Measurements from ENCODE around the gene FAM219A.

The FAM219A gene

DNA sequence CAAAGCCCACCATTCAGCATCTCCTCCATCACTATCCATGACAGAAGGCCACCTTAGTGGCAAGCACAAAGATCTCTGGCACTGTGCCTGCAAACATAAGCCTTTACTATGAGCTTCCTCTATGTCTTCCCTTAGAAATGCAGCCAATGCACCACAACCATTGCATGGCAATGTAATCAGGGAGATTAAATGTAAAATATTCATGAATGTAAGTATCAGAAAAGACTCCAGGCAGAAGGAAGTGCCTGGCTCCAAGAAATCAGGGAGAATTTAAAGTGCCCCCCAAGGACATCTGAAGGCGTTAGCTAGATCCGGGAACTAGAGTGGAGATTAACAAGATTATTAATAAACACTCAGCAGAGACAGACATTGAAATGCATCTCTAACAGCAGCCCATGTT, 49.2 kb downstream of the FAM219A start:
- no peaks in the 10 kb centered on the region for H3K27me3 ChIP-seq (ENCODE audit: control insufficient read depth in 2 of 2, insufficient read depth in 2 of 2, low read length in 2 of 2)
- no peak overlapping the region for H3K27ac ChIP-seq (ENCODE audit: low read depth in 2 of 2, low read length in 2 of 2)
- no peaks in the 10 kb centered on the region for H3K9me3 ChIP-seq (ENCODE audit: control insufficient read depth in 2 of 2, low read length in 2 of 2)
- no peaks in the 10 kb centered on the region for H3K36me3 ChIP-seq (ENCODE audit: control insufficient read depth in 2 of 2, insufficient read depth in 2 of 2, low read length in 2 of 2)
- H3K4me1 ChIP-seq (ENCODE audit: control insufficient read depth in 2 of 2, insufficient read depth in 2 of 2, low read length in 2 of 2) = no peaks in the 10 kb centered on the region
- no peak overlapping the region for H3K4me3 ChIP-seq (ENCODE audit: low read length in 2 of 2)
- H3K9ac ChIP-seq (ENCODE audit: low read depth in 1 of 2, low read length in 2 of 2) = no peak overlapping the region

DNA sequence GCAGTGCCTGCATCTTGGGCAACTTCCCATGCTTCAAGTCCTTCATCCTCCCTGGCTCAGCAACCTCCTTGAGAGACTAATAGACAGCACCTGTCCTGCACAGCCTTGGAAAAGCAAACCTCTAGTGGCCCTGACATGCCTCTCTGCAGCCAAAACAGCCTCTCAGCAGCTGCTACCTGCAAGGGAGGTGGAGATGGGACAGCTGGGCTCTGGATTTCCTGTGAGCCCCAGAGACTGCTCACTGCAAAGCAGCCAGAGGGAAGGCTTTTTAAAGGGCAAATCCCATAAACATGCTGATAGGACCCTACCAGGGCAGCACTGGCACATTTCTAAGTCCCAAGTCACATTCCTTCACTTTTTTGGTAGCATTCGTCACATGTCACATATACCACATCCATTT, 50.2 kb downstream of the FAM219A start:
- Histone ChIP-seq H3K27ac (ENCODE audit: low read depth in 2 of 2, low read length in 2 of 2) (no peak overlapping the region), H3K4me3 (ENCODE audit: low read length in 2 of 2) (no peak overlapping the region), H3K36me3 (ENCODE audit: control insufficient read depth in 2 of 2, insufficient read depth in 2 of 2, low read length in 2 of 2) (no peaks in the 10 kb centered on the region), H3K9me3 (ENCODE audit: control insufficient read depth in 2 of 2, low read length in 2 of 2) (no peaks in the 10 kb centered on the region), H3K9ac (ENCODE audit: low read depth in 1 of 2, low read length in 2 of 2) (no peak overlapping the region), H3K4me1 (ENCODE audit: control insufficient read depth in 2 of 2, insufficient read depth in 2 of 2, low read length in 2 of 2) (no peaks in the 10 kb centered on the region), H3K27me3 (ENCODE audit: control insufficient read depth in 2 of 2, insufficient read depth in 2 of 2, low read length in 2 of 2) (no peaks in the 10 kb centered on the region)

DNA sequence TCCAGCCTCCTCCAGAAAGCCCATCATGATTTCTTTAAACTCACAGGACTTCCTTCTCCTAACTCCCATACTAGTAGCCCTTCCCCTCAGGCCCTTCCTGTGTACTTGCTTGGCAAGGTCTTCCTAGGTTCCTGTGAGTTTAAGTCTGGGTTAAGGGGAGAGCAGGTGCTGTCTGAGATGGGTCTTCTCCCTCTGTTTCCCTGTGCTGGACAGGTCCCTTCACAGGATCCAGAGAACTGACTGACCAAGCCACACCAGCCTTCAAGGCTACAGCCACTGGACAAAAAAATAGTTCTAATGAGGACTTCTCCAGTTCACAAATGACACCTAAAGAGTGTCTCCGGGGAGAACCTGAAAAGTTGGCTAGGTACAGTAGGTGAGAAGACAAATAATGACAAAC, 52.2 kb downstream of the FAM219A start:
- no peak overlapping the region for H3K27ac ChIP-seq (ENCODE audit: low read depth in 2 of 2, low read length in 2 of 2)
- no peaks in the 10 kb centered on the region for H3K27me3 ChIP-seq (ENCODE audit: control insufficient read depth in 2 of 2, insufficient read depth in 2 of 2, low read length in 2 of 2)
- H3K9ac ChIP-seq (ENCODE audit: low read depth in 1 of 2, low read length in 2 of 2) = no peak overlapping the region
- no peak overlapping the region for H3K4me3 ChIP-seq (ENCODE audit: low read length in 2 of 2)
- no peaks in the 10 kb centered on the region for H3K4me1 ChIP-seq (ENCODE audit: control insufficient read depth in 2 of 2, insufficient read depth in 2 of 2, low read length in 2 of 2)
- peaks cover 0 to 2% of the 10 kb centered on the region in 2 donors for H3K36me3 ChIP-seq (ENCODE audit: control insufficient read depth in 2 of 2, insufficient read depth in 2 of 2, low read length in 2 of 2)
- H3K9me3 ChIP-seq (ENCODE audit: control insufficient read depth in 2 of 2, low read length in 2 of 2) = no peaks in the 10 kb centered on the region

DNA sequence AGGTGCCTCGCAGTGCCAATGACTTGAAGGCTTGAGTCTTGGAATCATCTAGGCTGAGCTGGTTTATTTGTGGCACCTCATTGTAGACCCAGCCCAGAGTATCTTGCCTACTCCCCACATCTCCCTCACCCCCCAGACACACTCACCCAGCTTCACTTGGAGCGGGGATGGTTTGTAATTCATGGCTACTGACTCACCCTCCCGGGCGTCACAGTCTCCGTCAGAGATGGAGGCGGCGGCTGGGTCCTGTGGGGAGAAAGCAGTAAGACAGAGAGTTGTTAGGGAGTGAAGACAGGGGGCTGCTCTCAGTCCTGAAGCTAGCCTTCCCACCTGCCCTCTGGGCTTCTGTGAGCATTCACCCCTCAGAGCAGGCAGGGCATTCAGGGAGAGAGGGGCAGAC, 52.7 kb downstream of the FAM219A start:
- Histone ChIP-seq H3K27ac (ENCODE audit: low read depth in 2 of 2, low read length in 2 of 2) (no peak overlapping the region), H3K4me3 (ENCODE audit: low read length in 2 of 2) (no peak overlapping the region), H3K36me3 (ENCODE audit: control insufficient read depth in 2 of 2, insufficient read depth in 2 of 2, low read length in 2 of 2) (peaks cover 0 to 2% of the 10 kb centered on the region in 2 donors), H3K9ac (ENCODE audit: low read depth in 1 of 2, low read length in 2 of 2) (no peak overlapping the region), H3K4me1 (ENCODE audit: control insufficient read depth in 2 of 2, insufficient read depth in 2 of 2, low read length in 2 of 2) (no peaks in the 10 kb centered on the region), H3K27me3 (ENCODE audit: control insufficient read depth in 2 of 2, insufficient read depth in 2 of 2, low read length in 2 of 2) (no peaks in the 10 kb centered on the region), H3K9me3 (ENCODE audit: control insufficient read depth in 2 of 2, low read length in 2 of 2) (no peaks in the 10 kb centered on the region)

DNA sequence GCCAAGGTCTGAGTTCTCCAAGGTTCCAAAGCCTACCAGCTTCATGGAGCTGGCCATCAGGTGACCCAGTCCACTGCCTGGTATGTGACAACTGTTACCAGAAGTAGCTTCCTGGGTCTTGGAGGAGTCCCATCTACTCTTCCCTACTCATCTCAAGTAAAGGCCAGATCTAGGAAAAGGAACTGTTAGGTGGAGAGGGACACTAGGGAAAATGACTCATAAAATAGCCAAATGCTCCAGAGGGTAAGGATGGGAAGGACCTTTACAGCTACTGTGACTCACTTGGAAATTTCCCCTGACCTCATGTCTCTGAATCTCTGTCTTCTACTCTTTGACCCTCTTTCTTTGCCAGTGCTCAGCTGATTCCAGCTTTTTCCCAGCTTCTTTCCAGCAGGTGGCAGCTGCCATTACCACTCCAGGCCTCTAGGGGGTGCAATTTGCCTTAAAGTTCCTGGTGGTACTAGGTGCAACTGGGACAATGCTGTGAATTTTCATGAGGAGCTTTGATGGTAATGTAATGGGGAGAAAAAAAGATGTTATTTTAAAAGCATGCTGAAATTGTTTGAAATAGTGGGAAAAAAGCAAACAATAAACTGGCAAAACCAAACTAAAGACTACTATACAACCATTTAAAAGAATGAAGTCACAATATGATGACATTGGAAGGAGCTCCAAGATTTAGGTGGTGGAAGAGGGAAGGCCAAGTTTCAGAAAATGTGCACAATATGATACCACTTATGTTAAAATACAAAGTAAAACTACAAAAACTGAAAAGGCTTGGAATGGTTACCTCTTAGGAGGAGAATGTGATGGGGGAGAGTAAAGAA, 54.6 kb downstream of the FAM219A start:
- no peak overlapping the region for H3K27ac ChIP-seq (ENCODE audit: low read depth in 2 of 2, low read length in 2 of 2)
- no peak overlapping the region for H3K9ac ChIP-seq (ENCODE audit: low read depth in 1 of 2, low read length in 2 of 2)
- no peaks in the 10 kb centered on the region for H3K4me1 ChIP-seq (ENCODE audit: control insufficient read depth in 2 of 2, insufficient read depth in 2 of 2, low read length in 2 of 2)
- H3K27me3 ChIP-seq (ENCODE audit: control insufficient read depth in 2 of 2, insufficient read depth in 2 of 2, low read length in 2 of 2) = no peaks in the 10 kb centered on the region
- no peak overlapping the region for H3K4me3 ChIP-seq (ENCODE audit: low read length in 2 of 2)
- H3K9me3 ChIP-seq (ENCODE audit: control insufficient read depth in 2 of 2, low read length in 2 of 2) = no peaks in the 10 kb centered on the region
- H3K36me3 ChIP-seq (ENCODE audit: control insufficient read depth in 2 of 2, insufficient read depth in 2 of 2, low read length in 2 of 2) = peaks cover 0 to 2% of the 10 kb centered on the region in 2 donors

DNA sequence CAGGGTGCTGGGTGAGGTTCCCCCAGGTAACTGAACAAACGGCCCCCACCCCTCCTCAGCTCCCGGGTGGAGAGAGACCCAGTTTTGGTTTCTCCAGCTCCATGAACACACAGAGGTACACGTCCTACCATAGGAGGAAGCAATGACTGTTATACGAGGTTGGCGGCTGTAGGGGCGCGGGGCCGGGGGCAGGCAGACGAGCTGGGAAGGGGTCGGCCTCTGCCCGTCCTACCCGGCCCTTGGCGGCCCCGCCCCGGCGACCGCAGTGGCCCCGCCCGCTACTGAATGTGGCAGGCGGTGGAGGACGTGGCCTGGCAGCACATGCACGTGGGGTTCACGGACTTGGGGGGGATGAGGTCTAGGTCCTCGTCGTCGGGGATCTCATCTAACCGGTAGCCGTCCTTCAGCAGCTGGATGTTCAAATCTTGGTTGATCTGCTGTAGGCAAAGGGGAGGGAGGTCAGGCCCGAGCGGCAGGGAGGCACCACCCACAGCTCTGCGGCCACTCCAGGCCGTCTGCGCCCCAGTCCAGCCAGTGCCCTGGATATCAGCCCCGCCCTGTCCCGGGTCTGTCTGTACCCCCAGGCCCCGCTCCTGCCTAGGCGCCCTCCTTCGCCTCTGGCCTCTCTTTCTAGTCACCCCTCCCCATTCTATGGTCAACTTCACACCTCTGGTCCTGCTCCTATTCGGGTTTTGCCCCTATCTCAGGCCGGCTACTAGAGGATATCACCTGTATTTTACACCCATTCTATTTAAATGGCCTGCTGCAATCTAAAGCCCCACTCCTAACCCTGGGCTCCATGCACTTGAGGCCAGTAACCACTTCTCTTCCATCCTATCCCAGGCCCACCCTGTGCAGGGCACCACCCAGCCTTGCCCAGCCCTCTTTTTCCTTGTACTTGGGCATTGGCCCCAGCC, 57.4 kb downstream of the FAM219A start:
- Histone ChIP-seq H3K36me3 (ENCODE audit: control insufficient read depth in 2 of 2, insufficient read depth in 2 of 2, low read length in 2 of 2) (peaks cover 0 to 2% of the 10 kb centered on the region in 2 donors), H3K27ac (ENCODE audit: low read depth in 2 of 2, low read length in 2 of 2) (no peak overlapping the region), H3K9ac (ENCODE audit: low read depth in 1 of 2, low read length in 2 of 2) (no peak overlapping the region), H3K4me1 (ENCODE audit: control insufficient read depth in 2 of 2, insufficient read depth in 2 of 2, low read length in 2 of 2) (no peaks in the 10 kb centered on the region), H3K4me3 (ENCODE audit: low read length in 2 of 2) (no peak overlapping the region), H3K9me3 (ENCODE audit: control insufficient read depth in 2 of 2, low read length in 2 of 2) (no peaks in the 10 kb centered on the region), H3K27me3 (ENCODE audit: control insufficient read depth in 2 of 2, insufficient read depth in 2 of 2, low read length in 2 of 2) (no peaks in the 10 kb centered on the region)

DNA sequence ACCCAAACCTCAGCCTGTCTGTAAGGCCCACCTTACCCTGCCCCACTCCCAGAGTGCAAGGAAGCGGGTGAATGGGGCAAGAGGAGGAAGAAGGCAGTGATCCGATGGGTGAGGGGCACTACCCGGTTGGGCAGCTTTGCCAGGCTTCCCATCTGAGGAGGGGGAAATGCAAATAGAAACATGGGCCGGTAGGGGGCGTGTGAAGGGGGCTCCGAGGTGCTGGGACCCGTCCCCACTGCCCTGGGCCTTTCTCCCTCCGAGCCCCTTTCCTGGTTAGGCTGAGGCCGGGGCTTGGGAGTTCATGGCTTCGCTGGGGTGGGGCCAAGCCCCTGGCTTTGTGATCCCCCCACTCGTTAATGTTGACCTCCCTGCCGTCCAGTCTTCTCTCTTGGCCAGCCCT, 58.1 kb downstream of the FAM219A start:
- H3K4me3 ChIP-seq (ENCODE audit: low read length in 2 of 2) = no peak overlapping the region
- no peaks in the 10 kb centered on the region for H3K27me3 ChIP-seq (ENCODE audit: control insufficient read depth in 2 of 2, insufficient read depth in 2 of 2, low read length in 2 of 2)
- no peak overlapping the region for H3K9ac ChIP-seq (ENCODE audit: low read depth in 1 of 2, low read length in 2 of 2)
- no peaks in the 10 kb centered on the region for H3K9me3 ChIP-seq (ENCODE audit: control insufficient read depth in 2 of 2, low read length in 2 of 2)
- no peaks in the 10 kb centered on the region for H3K4me1 ChIP-seq (ENCODE audit: control insufficient read depth in 2 of 2, insufficient read depth in 2 of 2, low read length in 2 of 2)
- no peak overlapping the region for H3K27ac ChIP-seq (ENCODE audit: low read depth in 2 of 2, low read length in 2 of 2)
- H3K36me3 ChIP-seq (ENCODE audit: control insufficient read depth in 2 of 2, insufficient read depth in 2 of 2, low read length in 2 of 2) = peaks cover 0 to 2% of the 10 kb centered on the region in 2 donors

DNA sequence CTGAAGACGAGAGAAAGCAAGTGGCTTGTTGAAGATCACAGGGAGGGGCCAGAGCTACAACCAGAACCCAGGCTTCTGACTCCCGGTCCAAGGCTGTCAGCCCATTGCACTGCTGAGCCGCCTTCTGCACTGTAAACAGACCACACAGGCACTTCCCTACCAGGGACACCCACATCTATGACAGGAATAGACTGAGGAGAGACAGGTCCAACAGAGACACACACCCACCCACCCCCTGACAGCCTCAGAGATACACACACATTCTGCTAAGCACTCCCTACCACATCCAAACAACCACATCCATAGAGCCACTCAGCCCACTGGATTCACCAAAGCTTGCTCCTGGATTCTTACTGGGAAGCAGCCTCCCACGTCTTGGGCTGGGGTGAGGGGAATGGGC, 58.6 kb downstream of the FAM219A start:
- no peaks in the 10 kb centered on the region for H3K27me3 ChIP-seq (ENCODE audit: control insufficient read depth in 2 of 2, insufficient read depth in 2 of 2, low read length in 2 of 2)
- no peak overlapping the region for H3K4me3 ChIP-seq (ENCODE audit: low read length in 2 of 2)
- no peaks in the 10 kb centered on the region for H3K4me1 ChIP-seq (ENCODE audit: control insufficient read depth in 2 of 2, insufficient read depth in 2 of 2, low read length in 2 of 2)
- no peaks in the 10 kb centered on the region for H3K9me3 ChIP-seq (ENCODE audit: control insufficient read depth in 2 of 2, low read length in 2 of 2)
- no peak overlapping the region for H3K9ac ChIP-seq (ENCODE audit: low read depth in 1 of 2, low read length in 2 of 2)
- H3K27ac ChIP-seq (ENCODE audit: low read depth in 2 of 2, low read length in 2 of 2) = no peak overlapping the region
- H3K36me3 ChIP-seq (ENCODE audit: control insufficient read depth in 2 of 2, insufficient read depth in 2 of 2, low read length in 2 of 2) = peaks cover 0 to 2% of the 10 kb centered on the region in 2 donors

DNA sequence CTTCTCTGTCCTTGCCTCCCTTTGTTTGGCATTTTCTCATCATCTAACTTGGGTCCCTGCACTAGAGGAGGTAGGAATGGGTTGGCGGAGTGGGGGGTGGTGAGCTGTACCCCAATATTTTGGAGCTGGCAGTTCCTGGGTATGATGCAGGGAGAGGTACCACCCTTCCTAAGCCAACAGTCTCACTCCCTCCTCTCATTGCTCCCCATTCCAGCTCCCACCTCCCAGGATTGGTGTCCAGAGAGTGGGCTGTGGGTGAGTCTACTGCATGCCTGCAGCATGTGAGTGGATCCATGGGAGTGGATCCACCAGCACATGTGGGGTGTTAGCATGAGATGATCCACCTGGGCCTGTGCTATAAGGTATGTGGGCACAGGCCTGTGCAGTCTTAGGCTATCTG, 59.5 kb downstream of the FAM219A start:
- no peak overlapping the region for H3K4me3 ChIP-seq (ENCODE audit: low read length in 2 of 2)
- H3K27me3 ChIP-seq (ENCODE audit: control insufficient read depth in 2 of 2, insufficient read depth in 2 of 2, low read length in 2 of 2) = no peaks in the 10 kb centered on the region
- H3K9me3 ChIP-seq (ENCODE audit: control insufficient read depth in 2 of 2, low read length in 2 of 2) = no peaks in the 10 kb centered on the region
- H3K9ac ChIP-seq (ENCODE audit: low read depth in 1 of 2, low read length in 2 of 2) = no peak overlapping the region
- no peak overlapping the region for H3K27ac ChIP-seq (ENCODE audit: low read depth in 2 of 2, low read length in 2 of 2)
- no peaks in the 10 kb centered on the region for H3K4me1 ChIP-seq (ENCODE audit: control insufficient read depth in 2 of 2, insufficient read depth in 2 of 2, low read length in 2 of 2)
- H3K36me3 ChIP-seq (ENCODE audit: control insufficient read depth in 2 of 2, insufficient read depth in 2 of 2, low read length in 2 of 2) = peaks cover 0 to 2% of the 10 kb centered on the region in 2 donors
